BJ (cell line): ENCODE results near the gene HTR1B. TPM values are rescaled to one million over a fixed set of nuclear protein-coding genes. Genes with fewer than 3 reads are reported as not detected.

Experiments
- CTCF ChIA-PET: fragments of 350-600 bp; formaldehyde crosslinking; extraction: SDS; loops from one replicate; lab custom pipeline; 2021; ENCODE audit warnings: antibody characterized with exemption, inconsistent platforms; lab: Yijun Ruan, JAX
- POLR2A ChIA-PET: fragments of 300-600 bp; sonication (Branson Sonifier 250); formaldehyde crosslinking; extraction: SDS; loops from one replicate; lab custom pipeline; 2021; ENCODE audit warnings: antibody characterized with exemption; lab: Charles Lee
- DNase-seq: peaks from one replicate; pipeline ENCODE4 v3.0.0-alpha.2; 2011; ENCODE audit warnings: low read depth
- H3K27me3 ChIP-seq: 2 replicates; pipeline ENCODE4 v1.6.0; 2011; ENCODE audit warnings: low read length; ENCODE audit not compliant: control insufficient read depth, insufficient read depth
- H3K36me3 ChIP-seq: 2 replicates; pipeline ENCODE4 v1.5.1; 2011; ENCODE audit warnings: low read length; ENCODE audit not compliant: control insufficient read depth, insufficient read depth
- H3K4me3 ChIP-seq: 2 replicates; pipeline ENCODE4 v1.5.1; 2011; ENCODE audit warnings: low read depth, mild to moderate bottlenecking, control low read depth, low read length
- CTCF ChIP-seq: IDR thresholded peaks from 2 replicates; pipeline ENCODE4 v1.5.1; 2011; ENCODE audit warnings: low read depth, mild to moderate bottlenecking, control low read depth, inconsistent platforms, low read length, moderate library complexity; ENCODE audit not compliant: insufficient read depth
- polyA minus RNA-seq: library from RNA; depleted of rRNA, polyadenylated mRNA; stranded (reverse); fragments of >200 nt; gene quantifications from 2 replicates; pipeline ENCODE4 v1.2.3, GENCODE V29; 2011; rRNA and poly(A)+ RNA removed
- polyA plus RNA-seq: library from polyadenylated mRNA; depleted of rRNA; stranded (reverse); fragments of >200 nt; gene quantifications from 2 replicates; pipeline ENCODE4 v1.2.3, GENCODE V29; 2011; rRNA removed

HTR1B gene, protein sequence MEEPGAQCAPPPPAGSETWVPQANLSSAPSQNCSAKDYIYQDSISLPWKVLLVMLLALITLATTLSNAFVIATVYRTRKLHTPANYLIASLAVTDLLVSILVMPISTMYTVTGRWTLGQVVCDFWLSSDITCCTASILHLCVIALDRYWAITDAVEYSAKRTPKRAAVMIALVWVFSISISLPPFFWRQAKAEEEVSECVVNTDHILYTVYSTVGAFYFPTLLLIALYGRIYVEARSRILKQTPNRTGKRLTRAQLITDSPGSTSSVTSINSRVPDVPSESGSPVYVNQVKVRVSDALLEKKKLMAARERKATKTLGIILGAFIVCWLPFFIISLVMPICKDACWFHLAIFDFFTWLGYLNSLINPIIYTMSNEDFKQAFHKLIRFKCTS
- polyA plus RNA-seq (1.4 and 3.1 TPM in 2 replicates), polyA minus RNA-seq (2.2 and 2.7 TPM in 2 replicates)

GRCh38 chr6:77463308-77463860 lies at the start of gene HTR1B:
TSS of gene HTR1B (minus strand) at chr6:77463491. CDS start at chr6:77463403, 88 bp downstream.
- no peak for TF ChIP-seq CTCF
- DNase-seq: no peak
- ChIA-PET CTCF (interaction anchor here (0.7 to 4.0 kb wide), 5 partner anchors 13 to 1570 kb away, joined by 3 to 26 read pairs (median 4); no protein-coding TSS in a partner anchor), POLR2A (no interaction called here)
- Histone ChIP-seq H3K27me3 (peaks cover 11% of the 10 kb centered on the region), H3K4me3 (peak within 1 kb of the TSS; percentile 52), H3K36me3 (no peaks in the 10 kb centered on the region)

GRCh38 chr6:77512554-77512953 lies 49.3 kb upstream of the HTR1B start:
- H3K36me3 ChIP-seq: no peaks in the 10 kb centered on the region
- no peaks in the 10 kb centered on the region for H3K27me3 ChIP-seq
- POLR2A ChIA-PET: no interaction called here
- CTCF ChIA-PET: no interaction called here
- no peak overlapping the region for H3K4me3 ChIP-seq
- no peak for TF ChIP-seq CTCF
- no peak for DNase-seq

DNA sequence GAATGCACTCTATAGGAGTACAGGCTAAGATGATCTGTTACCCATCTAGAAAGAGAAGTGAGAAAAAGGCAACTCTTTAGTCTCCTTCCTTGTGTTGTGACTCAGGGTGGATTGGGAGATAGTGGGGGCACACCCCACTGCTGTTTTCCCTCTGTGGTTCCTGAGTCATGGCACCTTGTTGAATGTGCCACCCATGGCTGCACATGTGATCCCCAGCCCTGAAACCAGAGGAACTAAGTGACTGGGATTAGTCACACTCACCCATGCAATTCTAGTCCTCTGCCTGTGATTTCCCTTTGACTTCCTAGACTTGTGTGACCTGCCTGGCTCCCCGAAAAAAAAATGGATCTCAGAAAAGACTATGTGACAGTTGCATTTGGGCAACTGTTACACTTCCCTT lies 48.6 kb upstream of the HTR1B start:
- Histone ChIP-seq H3K36me3 (no peaks in the 10 kb centered on the region), H3K4me3 (no peak overlapping the region), H3K27me3 (no peaks in the 10 kb centered on the region)
- ChIA-PET CTCF (no interaction called here), POLR2A (no interaction called here)
- no peak for DNase-seq
- no peak for TF ChIP-seq CTCF

GRCh38 chr6:77502981-77503380 lies 39.7 kb upstream of the HTR1B start:
- CTCF ChIA-PET: no interaction called here
- H3K36me3 ChIP-seq: no peaks in the 10 kb centered on the region
- no peak for DNase-seq

More at GRCh38 chr6:77502981-77503380, 39.7 kb upstream of the HTR1B start:
- Histone ChIP-seq H3K27me3 (no peaks in the 10 kb centered on the region), H3K4me3 (no peak overlapping the region)
- POLR2A ChIA-PET: no interaction called here
- TF ChIP-seq CTCF: no peak
